HepG2 (cell line): Measurements from ENCODE around the gene CBX2. TPM values are rescaled to one million over a fixed set of nuclear protein-coding genes. Genes with fewer than 3 reads are reported as not detected.

Source experiments
- ATAC-seq: fragments of 200-7000 bp; cut with Tn5 transposase; 3 replicates; pipeline ENCODE4 v1.9.1; 2020; ENCODE audit warnings: mild to moderate bottlenecking, moderate library complexity
- BruUV-seq: library from RNA; stranded (reverse); fragments of 400-500 nt; replicated peaks from 2 replicates; lab custom pipeline; 2021; lab: Mats Ljungman, UMichigan
- CTCF ChIA-PET: fragments of 300-600 bp; formaldehyde crosslinking; extraction: SDS; loops from one replicate; lab custom pipeline; 2021; ENCODE audit warnings: low total read pairs, inconsistent platforms, low intra/inter-chr PET ratio; lab: Yijun Ruan, JAX
- POLR2A ChIA-PET: fragments of 350-600 bp; sonication (Branson Sonifier 250); formaldehyde crosslinking; loops from one replicate; lab custom pipeline; 2020; ENCODE audit warnings: antibody characterized with exemption, inconsistent platforms; lab: Yijun Ruan, JAX
- DNase-seq: peaks from one replicate; pipeline ENCODE4 v3.0.0-alpha.2; 2015; ENCODE audit warnings: low spot score
- FAIRE-seq: peaks from 3 replicates; lab custom pipeline; 2011; peaks lifted over from hg19 to GRCh38; lab: Jason Lieb, UNC
- H2AFZ ChIP-seq: one replicate; pipeline ENCODE4 v1.6.1; 2011; ENCODE audit warnings: low read length, inconsistent platforms
- H3K27ac ChIP-seq: fragments of 300-600 bp; 3 replicates; pipeline ENCODE4 v1.8.0; 2011; ENCODE audit warnings: mixed run types, mild to moderate bottlenecking, mixed read lengths, low read length, inconsistent platforms; ENCODE audit not compliant: insufficient read depth; ENCODE audit errors: extremely low read length
- H3K27me3 ChIP-seq, 2 experiments: fragments of 200-600 bp in 1 of 2; 2 replicates in 1 of 2; 3 replicates in 1 of 2; pipeline versions ENCODE4 v1.6.0 to v1.8.0; 2011; ENCODE audit warnings: low read length in 2 of 2, mild to moderate bottlenecking in 2 of 2, moderate library complexity in 2 of 2, inconsistent platforms in 1 of 2; ENCODE audit not compliant: insufficient read depth in 2 of 2, control insufficient read depth in 1 of 2
- H3K36me3 ChIP-seq, 2 experiments: fragments of 200-600 bp in 1 of 2; replicated peaks in 1 of 2; 2 replicates in 1 of 2; 3 replicates in 1 of 2; pipeline versions ENCODE4 v1.5.1 to v1.8.0; 2011; ENCODE audit warnings: low read length in 2 of 2, inconsistent platforms in 1 of 2; ENCODE audit not compliant: insufficient read depth in 2 of 2, control insufficient read depth in 1 of 2
- H3K4me1 ChIP-seq: 2 replicates; pipeline ENCODE4 v1.5.1; 2012; ENCODE audit warnings: low read length, inconsistent platforms; ENCODE audit not compliant: insufficient read depth
- H3K4me2 ChIP-seq: 2 replicates; pipeline ENCODE4 v1.6.0; 2011; ENCODE audit warnings: low read depth, low read length, inconsistent platforms
- H3K4me3 ChIP-seq, 3 experiments: fragments of 200-600 bp in 1 of 3; sonication (generic), shearing (Covaris generic) in 1 of 3; replicated peaks in 1 of 3; 2 replicates each; pipeline ENCODE4 v1.5.1; 2011 to 2016; ENCODE audit warnings: low read length in 3 of 3, inconsistent platforms in 2 of 3, low read depth in 2 of 3, mild to moderate bottlenecking in 2 of 3, control low read depth in 1 of 3, mixed read lengths in 1 of 3; ENCODE audit not compliant: insufficient read depth in 1 of 3
- H3K79me2 ChIP-seq: one replicate; pipeline ENCODE4 v1.6.1; 2011; ENCODE audit warnings: low read length, inconsistent platforms; ENCODE audit not compliant: insufficient read depth
- H3K9ac ChIP-seq: 2 replicates; pipeline ENCODE4 v1.6.0; 2011; ENCODE audit warnings: mild to moderate bottlenecking, low read depth, low read length, inconsistent platforms; ENCODE audit not compliant: insufficient read depth
- H3K9me3 ChIP-seq: 2 replicates; pipeline ENCODE4 v1.5.1; 2012; ENCODE audit warnings: mild to moderate bottlenecking, low read length
- H4K20me1 ChIP-seq: 2 replicates; pipeline ENCODE4 v1.6.0; 2011; ENCODE audit warnings: inconsistent platforms, mild to moderate bottlenecking, low read length, moderate library complexity; ENCODE audit not compliant: insufficient read depth
- GATAD2A ChIP-seq: IDR thresholded peaks from 2 replicates; pipeline ENCODE4 v1.6.1; 2016
- REPIN1 ChIP-seq: sonication (generic); formaldehyde crosslinking; IDR thresholded peaks from 2 replicates; pipeline ENCODE4 v1.8.0; 2022; ENCODE audit warnings: missing genetic modification reagents, low read depth, mild to moderate bottlenecking, borderline replicate concordance
- RFX3 ChIP-seq: IDR thresholded peaks from 2 replicates; pipeline ENCODE4 v1.6.1; 2016; ENCODE audit warnings: missing biosample characterization, missing genetic modification reagents
- SRSF4 ChIP-seq: fragments of 200-400 bp; formaldehyde crosslinking; IDR thresholded peaks from one replicate; pipeline ENCODE4 v1.6.1; 2018; ENCODE audit warnings: mild to moderate bottlenecking, low read depth, low read length, moderate library complexity; ENCODE audit not compliant: poor library complexity, severe bottlenecking
- ZFP82 ChIP-seq: sonication (generic); formaldehyde crosslinking; IDR thresholded peaks from 2 replicates; pipeline ENCODE4 v1.5.1; 2020; ENCODE audit warnings: mild to moderate bottlenecking, missing genetic modification reagents, borderline replicate concordance
- ZNF234 ChIP-seq: sonication (generic); formaldehyde crosslinking; conservative IDR thresholded peaks from 2 replicates; pipeline ENCODE4 v1.5.1; 2020; ENCODE audit warnings: mild to moderate bottlenecking, missing genetic modification reagents
- ZNF3 ChIP-seq: IDR thresholded peaks from 2 replicates; pipeline ENCODE4 v1.7.0; 2017; ENCODE audit warnings: inconsistent platforms
- ZNF343 ChIP-seq: sonication (generic); formaldehyde crosslinking; IDR thresholded peaks from 2 replicates; pipeline ENCODE4 v1.4.0; 2020; ENCODE audit warnings: mild to moderate bottlenecking, missing genetic modification reagents
- ZNF383 ChIP-seq: sonication (generic); formaldehyde crosslinking; IDR thresholded peaks from 2 replicates; pipeline ENCODE4 v1.4.0; 2020; ENCODE audit warnings: missing genetic modification reagents, mild to moderate bottlenecking, borderline replicate concordance
- ZNF510 ChIP-seq: sonication (generic); formaldehyde crosslinking; IDR thresholded peaks from 2 replicates; pipeline ENCODE4 v1.4.0; 2020; ENCODE audit warnings: low read depth, mild to moderate bottlenecking, missing genetic modification reagents
- ZNF546 ChIP-seq: sonication (generic); formaldehyde crosslinking; conservative IDR thresholded peaks from 2 replicates; pipeline ENCODE4 v1.8.1; 2023; ENCODE audit warnings: mild to moderate bottlenecking, missing genetic modification reagents
- ZNF652 ChIP-seq: IDR thresholded peaks from 2 replicates; pipeline ENCODE4 v1.6.1; 2016; ENCODE audit warnings: low read depth, borderline replicate concordance
- ZNF678 ChIP-seq: sonication (generic); formaldehyde crosslinking; IDR thresholded peaks from 2 replicates; pipeline ENCODE4 v1.4.0; 2020; ENCODE audit warnings: mild to moderate bottlenecking, missing genetic modification reagents
- ZNF850 ChIP-seq: sonication (generic); formaldehyde crosslinking; conservative IDR thresholded peaks from 2 replicates; pipeline ENCODE4 v1.9.0; 2021; ENCODE audit warnings: mild to moderate bottlenecking, missing genetic modification reagents
- WGBS: methylation state at CpG from one replicate; pipeline ENCODE4 v1.1.6; 2017; ENCODE audit warnings: low lambda C conversion rate; 5-methylcytosine and 5-hydroxymethylcytosine counted together
- in situ Hi-C: cut with HindIII; loops from 2 replicates; pipeline ENCODE4 v1.10.0; 2017; ENCODE audit warnings: low pct_unique_long_range_greater_than_20kb; ENCODE audit not compliant: extremely low pct_ligation_motif_present
- intact Hi-C: fragments of 100-400 bp; cut with micrococcal nuclease; formaldehyde crosslinking; loops from one replicate; pipeline ENCODE4 v1.10.0; 2022; ENCODE audit not compliant: unreplicated experiment
- polyA plus RNA-seq, 8 experiments: library from polyadenylated mRNA; depleted of rRNA in 3 of 8; stranded (reverse) in 7 of 8; unstranded in 1 of 8; fragments of >200 nt; fragmentation: Illumina TruSeq in 4 of 8; extraction: Trizol in 4 of 8; gene quantifications; 2 replicates each; pipeline versions ENCODE4 v1.2.1 to v1.2.3, GENCODE V29; 2011 to 2016; ENCODE audit warnings: low read depth in 4 of 8, missing spikeins in 1 of 8, mixed read lengths in 1 of 8; ENCODE audit not compliant: insufficient read depth in 1 of 8
- total RNA-seq, 5 experiments: library from RNA; depleted of rRNA; stranded (reverse); fragments of >200 nt; fragmentation: Illumina TruSeq; extraction: Trizol; gene quantifications; 2 replicates each; pipeline ENCODE4 v1.2.3, GENCODE V29; 2016; ENCODE audit warnings: low read depth in 1 of 5
- TF ChIP-seq, protein P1 (sequence below): sonication (generic); formaldehyde crosslinking; conservative IDR thresholded peaks from 2 replicates; pipeline ENCODE4 v1.5.0; 2020; ENCODE audit warnings: missing genetic modification reagents
- TF ChIP-seq, protein P2 (sequence below): sonication (generic); formaldehyde crosslinking; IDR thresholded peaks from 2 replicates; pipeline ENCODE4 v1.4.0; 2020; ENCODE audit warnings: missing genetic modification reagents, borderline replicate concordance
- TF ChIP-seq, protein P3 (sequence below): IDR thresholded peaks from 2 replicates; pipeline ENCODE4 v1.6.1; 2016; ENCODE audit warnings: missing genetic modification reagents, missing compliant biosample characterization
- TF ChIP-seq, protein P4 (sequence below): sonication (generic); formaldehyde crosslinking; IDR thresholded peaks from 2 replicates; pipeline ENCODE4 v1.5.0; 2020; ENCODE audit warnings: missing genetic modification reagents

The CBX2 gene
- total and polyA plus RNA-seq, 2 of the 13 experiments (the other 11 are each of a cell fraction or from before 2014, with no cell fraction given) = 14.5 to 31.1 TPM

DNA sequence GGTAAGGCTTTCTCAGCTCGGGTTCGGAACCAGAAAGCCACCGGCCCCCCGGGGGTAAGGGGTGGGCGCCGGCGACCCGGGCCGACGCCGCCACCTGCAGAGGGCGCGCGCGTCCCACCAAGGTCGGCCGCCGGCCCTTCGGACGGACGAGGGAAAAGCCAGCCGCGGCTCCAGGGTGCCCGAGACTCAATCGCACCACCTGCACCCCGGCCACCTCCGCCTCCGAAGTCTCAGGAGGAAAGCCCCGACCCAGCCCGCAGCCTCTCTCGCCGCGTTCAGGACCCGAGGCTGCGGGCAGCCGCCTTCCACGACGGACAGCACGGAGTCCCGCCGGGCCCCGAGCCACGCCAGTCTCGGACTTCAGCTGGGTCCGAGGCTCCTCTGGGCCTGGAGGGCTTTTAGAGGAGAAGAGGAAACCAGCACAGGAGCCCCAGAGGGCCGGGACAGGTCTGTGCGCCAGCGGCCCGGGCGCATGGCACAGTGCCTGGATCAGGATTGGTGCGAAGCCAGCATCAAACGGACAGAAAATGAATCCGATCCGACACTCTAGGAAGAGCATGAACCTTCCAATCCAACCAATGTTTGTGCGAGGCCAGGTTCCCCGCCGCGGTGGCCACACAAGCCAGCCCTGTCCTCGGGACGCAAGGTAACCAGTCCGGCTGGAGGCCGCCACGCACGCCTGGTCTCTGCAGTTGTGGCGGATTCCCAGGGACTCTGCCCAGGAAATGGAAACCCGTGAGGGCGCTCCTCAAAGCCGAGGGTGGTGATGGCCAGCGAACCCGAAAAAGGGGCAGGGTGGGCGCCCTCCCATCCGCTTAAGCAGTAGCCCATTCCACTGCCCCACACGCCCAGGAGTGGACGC is 12.2 kb downstream of the CBX2 start:
- H3K27me3 ChIP-seq = peaks cover 18 to 48% of the 10 kb centered on the region in 2 experiments
- peak; percentile 76 for ATAC-seq
- H3K79me2 ChIP-seq = no peaks in the 10 kb centered on the region
- H3K9me3 ChIP-seq = no peaks in the 10 kb centered on the region
- in situ Hi-C loops (no loop called here), intact Hi-C loops (loop anchor here (5.0 kb wide), 1 partner anchor 182 kb away; no protein-coding TSS in a partner anchor)
- no TSS peak for BruUV-seq
- no peak for DNase-seq
- peaks cover 6 to 8% of the 10 kb centered on the region in 2 experiments; a peak in 4 of 5 replicates for H3K36me3 ChIP-seq
- WGBS = 24% methylated on average over 40 of the region's 74 CpGs
- FAIRE-seq = no peak
- ChIA-PET CTCF (interaction anchor here (1.0 to 2.4 kb wide), 5 partner anchors 21 to 180 kb away, joined by 3 to 14 read pairs (median 6); no protein-coding TSS in a partner anchor), POLR2A (interaction anchor here (0.9 to 2.0 kb wide), 6 partner anchors 42 to 203 kb away, joined by 3 to 7 read pairs (median 4); partner anchors contain the start of gene CBX4)
- H2AFZ ChIP-seq = no peak overlapping the region
- peak overlapping the region; percentile 37; the same call in 1 of the 2 replicates for H3K9ac ChIP-seq
- peaks cover 5% of the 10 kb centered on the region; the same call in 1 of the 2 replicates for H4K20me1 ChIP-seq
- H3K4me3 ChIP-seq = peak overlapping the region; percentile 22 to 67 (median 48); a peak in 4 of 6 replicates
- peaks cover 46% of the 10 kb centered on the region for H3K4me1 ChIP-seq
- H3K27ac ChIP-seq = no peak overlapping the region
- peak overlapping the region; percentile 72 for H3K4me2 ChIP-seq
- peak; percentile 39; the same call in 1 of the 2 replicates for TF ChIP-seq REPIN1 (CRISPR knock-in tag)
- no peak; the same call in 1 of the 2 replicates for TF ChIP-seq ZNF546 (CRISPR knock-in tag)
- TF ChIP-seq GATAD2A = no peak
- TF ChIP-seq SRSF4 = no peak
- no peak for TF ChIP-seq ZNF3 (CRISPR knock-in tag)
- no peak for TF ChIP-seq ZNF234 (CRISPR knock-in tag)
- TF ChIP-seq, protein P1, sequence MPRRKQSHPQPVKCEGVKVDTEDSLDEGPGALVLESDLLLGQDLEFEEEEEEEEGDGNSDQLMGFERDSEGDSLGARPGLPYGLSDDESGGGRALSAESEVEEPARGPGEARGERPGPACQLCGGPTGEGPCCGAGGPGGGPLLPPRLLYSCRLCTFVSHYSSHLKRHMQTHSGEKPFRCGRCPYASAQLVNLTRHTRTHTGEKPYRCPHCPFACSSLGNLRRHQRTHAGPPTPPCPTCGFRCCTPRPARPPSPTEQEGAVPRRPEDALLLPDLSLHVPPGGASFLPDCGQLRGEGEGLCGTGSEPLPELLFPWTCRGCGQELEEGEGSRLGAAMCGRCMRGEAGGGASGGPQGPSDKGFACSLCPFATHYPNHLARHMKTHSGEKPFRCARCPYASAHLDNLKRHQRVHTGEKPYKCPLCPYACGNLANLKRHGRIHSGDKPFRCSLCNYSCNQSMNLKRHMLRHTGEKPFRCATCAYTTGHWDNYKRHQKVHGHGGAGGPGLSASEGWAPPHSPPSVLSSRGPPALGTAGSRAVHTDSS = no peak
- no peak for TF ChIP-seq ZFP82 (CRISPR knock-in tag)
- TF ChIP-seq ZNF383 = no peak
- no peak for TF ChIP-seq ZNF652 (CRISPR knock-in tag)
- TF ChIP-seq ZNF343 (CRISPR knock-in tag) = no peak
- TF ChIP-seq ZNF850 (CRISPR knock-in tag) = no peak
- TF ChIP-seq, protein P2, sequence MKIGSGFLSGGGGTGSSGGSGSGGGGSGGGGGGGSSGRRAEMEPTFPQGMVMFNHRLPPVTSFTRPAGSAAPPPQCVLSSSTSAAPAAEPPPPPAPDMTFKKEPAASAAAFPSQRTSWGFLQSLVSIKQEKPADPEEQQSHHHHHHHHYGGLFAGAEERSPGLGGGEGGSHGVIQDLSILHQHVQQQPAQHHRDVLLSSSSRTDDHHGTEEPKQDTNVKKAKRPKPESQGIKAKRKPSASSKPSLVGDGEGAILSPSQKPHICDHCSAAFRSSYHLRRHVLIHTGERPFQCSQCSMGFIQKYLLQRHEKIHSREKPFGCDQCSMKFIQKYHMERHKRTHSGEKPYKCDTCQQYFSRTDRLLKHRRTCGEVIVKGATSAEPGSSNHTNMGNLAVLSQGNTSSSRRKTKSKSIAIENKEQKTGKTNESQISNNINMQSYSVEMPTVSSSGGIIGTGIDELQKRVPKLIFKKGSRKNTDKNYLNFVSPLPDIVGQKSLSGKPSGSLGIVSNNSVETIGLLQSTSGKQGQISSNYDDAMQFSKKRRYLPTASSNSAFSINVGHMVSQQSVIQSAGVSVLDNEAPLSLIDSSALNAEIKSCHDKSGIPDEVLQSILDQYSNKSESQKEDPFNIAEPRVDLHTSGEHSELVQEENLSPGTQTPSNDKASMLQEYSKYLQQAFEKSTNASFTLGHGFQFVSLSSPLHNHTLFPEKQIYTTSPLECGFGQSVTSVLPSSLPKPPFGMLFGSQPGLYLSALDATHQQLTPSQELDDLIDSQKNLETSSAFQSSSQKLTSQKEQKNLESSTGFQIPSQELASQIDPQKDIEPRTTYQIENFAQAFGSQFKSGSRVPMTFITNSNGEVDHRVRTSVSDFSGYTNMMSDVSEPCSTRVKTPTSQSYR (CRISPR knock-in tag) = no peak
- TF ChIP-seq, protein P3, sequence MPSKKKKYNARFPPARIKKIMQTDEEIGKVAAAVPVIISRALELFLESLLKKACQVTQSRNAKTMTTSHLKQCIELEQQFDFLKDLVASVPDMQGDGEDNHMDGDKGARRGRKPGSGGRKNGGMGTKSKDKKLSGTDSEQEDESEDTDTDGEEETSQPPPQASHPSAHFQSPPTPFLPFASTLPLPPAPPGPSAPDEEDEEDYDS (CRISPR knock-in tag) = no peak
- TF ChIP-seq ZNF678 (CRISPR knock-in tag) = no peak
- no peak for TF ChIP-seq ZNF510 (CRISPR knock-in tag)
- TF ChIP-seq, protein P4, sequence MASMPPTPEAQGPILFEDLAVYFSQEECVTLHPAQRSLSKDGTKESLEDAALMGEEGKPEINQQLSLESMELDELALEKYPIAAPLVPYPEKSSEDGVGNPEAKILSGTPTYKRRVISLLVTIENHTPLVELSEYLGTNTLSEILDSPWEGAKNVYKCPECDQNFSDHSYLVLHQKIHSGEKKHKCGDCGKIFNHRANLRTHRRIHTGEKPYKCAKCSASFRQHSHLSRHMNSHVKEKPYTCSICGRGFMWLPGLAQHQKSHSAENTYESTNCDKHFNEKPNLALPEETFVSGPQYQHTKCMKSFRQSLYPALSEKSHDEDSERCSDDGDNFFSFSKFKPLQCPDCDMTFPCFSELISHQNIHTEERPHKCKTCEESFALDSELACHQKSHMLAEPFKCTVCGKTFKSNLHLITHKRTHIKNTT (CRISPR knock-in tag) = no peak
- no peak for TF ChIP-seq RFX3 (CRISPR knock-in tag)
